ENCODE measurements around the gene MBD3. TPM values are rescaled to one million over a fixed set of nuclear protein-coding genes. Genes with fewer than 3 reads are reported as not detected.

Gene MBD3
- polyA plus RNA-seq, 1 donor (not counting 4 experiments of a cell fraction or from before 2014, with no cell fraction given): 16.6 TPM

DNA sequence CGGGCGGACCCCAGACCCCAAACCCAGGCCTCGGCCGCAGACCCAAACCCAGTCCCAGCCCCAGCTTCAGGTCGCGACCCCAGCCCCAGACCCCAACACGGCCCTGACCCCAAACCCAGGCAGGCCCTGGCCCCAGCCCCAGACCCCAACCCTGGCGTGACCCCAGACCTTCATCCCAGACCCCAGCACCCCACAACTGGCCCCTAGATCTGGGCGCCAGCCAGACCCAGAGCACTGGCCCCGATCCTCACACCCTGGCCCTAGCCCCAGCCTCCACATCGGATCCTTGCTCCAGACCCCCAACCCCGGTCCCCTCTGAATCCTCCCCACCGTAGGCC, 7.5 kb downstream of the MBD3 start:
- dilution Hi-C loops (cut with MboI; ENCODE audit: extremely low pct_ligation_motif_present, low sequenced_read_pairs): no loop called here
- H3K9me1 ChIP-seq (ENCODE audit: control insufficient read depth, extremely low read depth, insufficient read depth, low read length): peaks cover 3% of the 10 kb centered on the region
- H3K27ac ChIP-seq (ENCODE audit: control insufficient read depth, insufficient read depth, low read length): no peak overlapping the region
- H3K4me2 ChIP-seq (ENCODE audit: control insufficient read depth, extremely low read depth, insufficient read depth, low read depth, low read length): no peak overlapping the region
- H3K79me2 ChIP-seq (ENCODE audit: control insufficient read depth, insufficient read depth, low read length): peaks cover 20% of the 10 kb centered on the region
- FAIRE-seq: no peak
- peaks cover 4% of the 10 kb centered on the region for H4K20me1 ChIP-seq (ENCODE audit: control insufficient read depth, extremely low read depth, insufficient read depth, low read length)
- H3K9ac ChIP-seq (ENCODE audit: control insufficient read depth, extremely low read depth, insufficient read depth, low read length): no peak overlapping the region
- no peaks in the 10 kb centered on the region for H3K9me3 ChIP-seq (ENCODE audit: control insufficient read depth, low read depth, low read length)
- H3K4me3 ChIP-seq (ENCODE audit: control insufficient read depth in 2 of 3, extremely low read depth in 1 of 3, insufficient read depth in 2 of 3, low read depth in 1 of 3, low read length in 3 of 3): no peak overlapping the region
- no peak for DNase-seq (ENCODE audit: low read depth, low spot score)
- peaks cover 5 to 10% of the 10 kb centered on the region in 2 experiments for H3K36me3 ChIP-seq (ENCODE audit: control insufficient read depth in 2 of 2, extremely low read depth in 1 of 2, insufficient read depth in 2 of 2, low read length in 2 of 2)
- TF ChIP-seq, protein P1, sequence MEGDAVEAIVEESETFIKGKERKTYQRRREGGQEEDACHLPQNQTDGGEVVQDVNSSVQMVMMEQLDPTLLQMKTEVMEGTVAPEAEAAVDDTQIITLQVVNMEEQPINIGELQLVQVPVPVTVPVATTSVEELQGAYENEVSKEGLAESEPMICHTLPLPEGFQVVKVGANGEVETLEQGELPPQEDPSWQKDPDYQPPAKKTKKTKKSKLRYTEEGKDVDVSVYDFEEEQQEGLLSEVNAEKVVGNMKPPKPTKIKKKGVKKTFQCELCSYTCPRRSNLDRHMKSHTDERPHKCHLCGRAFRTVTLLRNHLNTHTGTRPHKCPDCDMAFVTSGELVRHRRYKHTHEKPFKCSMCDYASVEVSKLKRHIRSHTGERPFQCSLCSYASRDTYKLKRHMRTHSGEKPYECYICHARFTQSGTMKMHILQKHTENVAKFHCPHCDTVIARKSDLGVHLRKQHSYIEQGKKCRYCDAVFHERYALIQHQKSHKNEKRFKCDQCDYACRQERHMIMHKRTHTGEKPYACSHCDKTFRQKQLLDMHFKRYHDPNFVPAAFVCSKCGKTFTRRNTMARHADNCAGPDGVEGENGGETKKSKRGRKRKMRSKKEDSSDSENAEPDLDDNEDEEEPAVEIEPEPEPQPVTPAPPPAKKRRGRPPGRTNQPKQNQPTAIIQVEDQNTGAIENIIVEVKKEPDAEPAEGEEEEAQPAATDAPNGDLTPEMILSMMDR (optimal IDR thresholded peaks at IDR 0.05 in 1 of 3, IDR thresholded peaks at IDR 0.05 in 1 of 3, conservative IDR thresholded peaks at IDR 0.05 in 1 of 3; ENCODE audit: extremely low read depth in 1 of 3, insufficient read depth in 2 of 3, low read length in 3 of 3): no peak
- TF ChIP-seq EZH2 (IDR thresholded peaks at IDR 0.05; ENCODE audit: low read length): no peak
- H3K4me1 ChIP-seq (ENCODE audit: control insufficient read depth, extremely low read depth, insufficient read depth, low read length): peaks cover 20% of the 10 kb centered on the region
- H2AFZ ChIP-seq (ENCODE audit: control insufficient read depth, low read length): no peak overlapping the region
- H3K27me3 ChIP-seq (ENCODE audit: control insufficient read depth, extremely low read depth, insufficient read depth, low read length): no peaks in the 10 kb centered on the region

DNA sequence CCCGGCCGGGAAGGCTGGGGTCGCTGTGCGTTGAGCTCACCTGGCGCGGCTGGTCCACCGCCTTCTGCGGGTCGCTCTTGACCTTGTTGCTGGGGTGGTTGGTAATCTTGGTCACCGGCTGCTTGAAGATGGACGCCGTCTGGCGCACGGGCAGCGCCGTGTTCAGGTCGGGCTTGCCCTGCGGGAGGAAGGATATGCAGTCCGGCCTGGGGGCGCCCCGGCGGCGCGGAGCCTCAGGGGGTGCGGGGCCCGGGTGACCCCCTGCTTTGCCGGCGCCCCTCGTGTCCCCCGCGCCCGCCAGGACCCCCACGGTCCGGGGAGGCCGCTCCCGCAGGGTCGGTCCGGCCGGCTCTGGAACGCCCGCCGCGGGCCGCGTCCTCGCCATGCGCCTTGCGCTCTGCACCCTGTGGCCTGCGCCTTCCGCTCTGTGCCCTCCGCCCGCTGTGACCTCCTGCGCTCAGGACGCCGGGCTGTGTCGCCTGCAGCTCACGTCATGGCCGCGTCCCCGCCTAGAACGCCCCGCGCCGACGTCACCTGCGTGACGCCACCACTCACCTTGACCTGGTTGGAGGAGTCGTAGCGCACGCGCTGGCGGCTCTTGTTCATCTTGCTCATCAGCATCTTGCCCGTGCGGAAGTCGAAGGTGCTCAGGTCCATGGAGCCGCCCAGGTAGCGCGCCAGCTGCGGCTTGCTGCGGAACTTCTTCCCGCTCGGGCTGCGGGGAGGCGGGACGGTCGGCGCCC, 8.0 kb downstream of the MBD3 start:
- Histone ChIP-seq H3K4me2 (ENCODE audit: control insufficient read depth, extremely low read depth, insufficient read depth, low read depth, low read length) (no peak overlapping the region), H3K9me1 (ENCODE audit: control insufficient read depth, extremely low read depth, insufficient read depth, low read length) (peaks cover 3% of the 10 kb centered on the region), H3K27me3 (ENCODE audit: control insufficient read depth, extremely low read depth, insufficient read depth, low read length) (no peaks in the 10 kb centered on the region), H3K4me1 (ENCODE audit: control insufficient read depth, extremely low read depth, insufficient read depth, low read length) (peaks cover 15% of the 10 kb centered on the region), H3K27ac (ENCODE audit: control insufficient read depth, insufficient read depth, low read length) (no peak overlapping the region), H3K9me3 (ENCODE audit: control insufficient read depth, low read depth, low read length) (no peaks in the 10 kb centered on the region), H4K20me1 (ENCODE audit: control insufficient read depth, extremely low read depth, insufficient read depth, low read length) (peaks cover 4% of the 10 kb centered on the region), H3K4me3 (ENCODE audit: control insufficient read depth in 2 of 3, extremely low read depth in 1 of 3, insufficient read depth in 2 of 3, low read depth in 1 of 3, low read length in 3 of 3) (no peak overlapping the region), H3K9ac (ENCODE audit: control insufficient read depth, extremely low read depth, insufficient read depth, low read length) (no peak overlapping the region), H2AFZ (ENCODE audit: control insufficient read depth, low read length) (no peak overlapping the region), H3K36me3 (ENCODE audit: control insufficient read depth in 2 of 2, extremely low read depth in 1 of 2, insufficient read depth in 2 of 2, low read length in 2 of 2) (peaks cover 5 to 10% of the 10 kb centered on the region in 2 experiments), H3K79me2 (ENCODE audit: control insufficient read depth, insufficient read depth, low read length) (peaks cover 15% of the 10 kb centered on the region)
- no peak for DNase-seq (ENCODE audit: low read depth, low spot score)
- dilution Hi-C loops (cut with MboI; ENCODE audit: extremely low pct_ligation_motif_present, low sequenced_read_pairs): no loop called here
- no peak for FAIRE-seq
- TF ChIP-seq, protein P1 (optimal IDR thresholded peaks at IDR 0.05 in 1 of 3, IDR thresholded peaks at IDR 0.05 in 1 of 3, conservative IDR thresholded peaks at IDR 0.05 in 1 of 3; ENCODE audit: extremely low read depth in 1 of 3, insufficient read depth in 2 of 3, low read length in 3 of 3): no peak
- no peak for TF ChIP-seq EZH2 (IDR thresholded peaks at IDR 0.05; ENCODE audit: low read length)
